ENCODE data around the gene RAB9A. TPM values are rescaled to one million over a fixed set of nuclear protein-coding genes. Genes with fewer than 3 reads are reported as not detected.

RAB9A gene
- total and polyA plus RNA-seq, 9 of the 15 experiments (the other 6 are each of a cell fraction or from before 2014, with no cell fraction given) = 13.5 to 20.8 (median 17.7) TPM

DNA sequence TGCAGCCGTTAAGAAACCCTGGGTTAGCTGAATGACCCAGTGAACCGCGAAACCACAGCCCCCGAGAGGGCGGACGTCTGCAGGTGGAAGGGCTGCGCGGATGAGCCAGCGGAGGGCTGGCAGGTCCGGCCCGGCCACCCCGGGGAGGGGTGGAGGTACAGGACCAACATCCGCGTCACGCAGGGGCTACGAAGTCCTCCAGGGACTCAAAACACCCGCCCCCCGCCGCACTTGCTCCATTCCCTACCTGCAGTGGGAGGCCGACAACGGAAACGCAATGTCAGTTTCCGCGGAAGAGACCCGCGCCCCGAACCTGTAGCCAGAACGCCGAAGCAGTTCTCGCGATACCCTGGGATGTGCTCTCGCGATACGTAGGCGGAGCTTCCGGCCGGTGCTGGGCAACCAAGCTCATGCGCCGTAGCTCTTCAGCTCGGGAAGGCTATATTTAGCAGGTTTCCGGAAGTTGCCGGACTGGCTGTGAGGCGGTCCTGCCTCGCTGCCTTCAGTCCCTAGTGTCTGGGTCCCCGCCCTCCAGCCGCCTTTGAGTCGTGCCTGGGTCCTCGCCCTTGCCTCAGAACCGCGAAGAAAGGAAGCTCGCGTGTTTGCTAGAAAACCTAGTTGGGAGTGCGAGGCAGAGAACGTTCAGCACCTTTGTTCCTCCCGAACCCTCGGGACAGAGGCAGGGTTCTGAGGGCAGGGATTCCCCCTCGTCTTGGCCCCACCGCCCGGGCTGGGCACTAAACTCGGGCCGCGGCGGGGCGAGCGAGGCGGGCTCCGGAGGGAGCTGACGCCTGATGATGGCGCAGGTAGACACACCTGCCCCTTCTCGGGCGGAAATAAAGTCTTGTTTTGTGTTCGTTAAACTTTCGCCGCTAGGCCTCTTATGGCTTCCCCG lies 45.6 kb downstream of the RAB9A start, which contains the start of the genes OFD1 and TRAPPC2 (continued):
- no peak for TF ChIP-seq ARNT (IDR thresholded peaks at IDR 0.05)
- no peak; the same call in 1 of the 2 replicates for TF ChIP-seq SOX6 (IDR thresholded peaks at IDR 0.05)
- TF ChIP-seq RFX1 (IDR thresholded peaks at IDR 0.05) = peak; percentile 84
- TF ChIP-seq EGR1 (conservative IDR thresholded peaks at IDR 0.05) = no peak; the same call in 1 of the 2 replicates
- TF ChIP-seq MITF (IDR thresholded peaks at IDR 0.05) = no peak
- TF ChIP-seq ZNF212 (CRISPR knock-in tag; IDR thresholded peaks at IDR 0.05) = no peak
- no peak for TF ChIP-seq ZBTB33 (CRISPR knock-in tag; IDR thresholded peaks at IDR 0.05)
- TF ChIP-seq SNIP1 (IDR thresholded peaks at IDR 0.05; ENCODE audit: low read depth) = no peak
- TF ChIP-seq MCM2 (IDR thresholded peaks at IDR 0.05; ENCODE audit: low read depth) = no peak
- no peak for TF ChIP-seq ZNF561 (CRISPR knock-in tag; conservative IDR thresholded peaks at IDR 0.05)
- TF ChIP-seq NFATC3 (IDR thresholded peaks at IDR 0.05) = no peak
- no peak for TF ChIP-seq HBP1 (CRISPR knock-in tag; IDR thresholded peaks at IDR 0.05)
- no peak for TF ChIP-seq HIVEP1 (CRISPR knock-in tag; IDR thresholded peaks at IDR 0.05)
- no peak for TF ChIP-seq ETS2 (tag; IDR thresholded peaks at IDR 0.05; ENCODE audit: borderline replicate concordance, poor library complexity, severe bottlenecking)
- TF ChIP-seq ZNF395 (CRISPR knock-in tag; IDR thresholded peaks at IDR 0.05) = no peak
- TF ChIP-seq ILF3 (IDR thresholded peaks at IDR 0.05; ENCODE audit: borderline replicate concordance) = no peak
- TF ChIP-seq KAT2B (IDR thresholded peaks at IDR 0.05; ENCODE audit: low read depth, low read length) = no peak
- no peak for TF ChIP-seq SLC30A9 (CRISPR knock-in tag; IDR thresholded peaks at IDR 0.05)
- TF ChIP-seq DDX20 (tag; IDR thresholded peaks at IDR 0.05; ENCODE audit: low read depth) = no peak
- TF ChIP-seq, protein P1, sequence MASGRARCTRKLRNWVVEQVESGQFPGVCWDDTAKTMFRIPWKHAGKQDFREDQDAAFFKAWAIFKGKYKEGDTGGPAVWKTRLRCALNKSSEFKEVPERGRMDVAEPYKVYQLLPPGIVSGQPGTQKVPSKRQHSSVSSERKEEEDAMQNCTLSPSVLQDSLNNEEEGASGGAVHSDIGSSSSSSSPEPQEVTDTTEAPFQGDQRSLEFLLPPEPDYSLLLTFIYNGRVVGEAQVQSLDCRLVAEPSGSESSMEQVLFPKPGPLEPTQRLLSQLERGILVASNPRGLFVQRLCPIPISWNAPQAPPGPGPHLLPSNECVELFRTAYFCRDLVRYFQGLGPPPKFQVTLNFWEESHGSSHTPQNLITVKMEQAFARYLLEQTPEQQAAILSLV (tag; IDR thresholded peaks at IDR 0.05) = no peak
- TF ChIP-seq MEIS2 (IDR thresholded peaks at IDR 0.05; ENCODE audit: partially characterized antibody) = no peak
- TF ChIP-seq FOXK1 (CRISPR knock-in tag; IDR thresholded peaks at IDR 0.05; ENCODE audit: borderline replicate concordance) = no peak
